AG04450 (cell line): ENCODE results near the gene OSM. TPM values are rescaled to one million over a fixed set of nuclear protein-coding genes. Genes with fewer than 3 reads are reported as not detected.

ENCODE experiments used
- CTCF ChIA-PET: fragments of 300-600, 350-600 bp; formaldehyde crosslinking; extraction: SDS; loops from one replicate; lab custom pipeline; 2022; ENCODE audit warnings: antibody characterized with exemption, inconsistent platforms; lab: Charles Lee
- POLR2A ChIA-PET: fragments of 350-600 bp; formaldehyde crosslinking; extraction: SDS; loops from one replicate; lab custom pipeline; 2021; ENCODE audit warnings: antibody characterized with exemption, inconsistent platforms; lab: Yijun Ruan, JAX
- DNase-seq: peaks from one replicate; pipeline ENCODE4 v3.0.0-alpha.2; 2011; ENCODE audit warnings: low read depth, low spot score
- H3K27ac ChIP-seq: one replicate; pipeline ENCODE4 v1.5.1; 2012; ENCODE audit warnings: low read depth, low read length, control low read depth
- H3K27me3 ChIP-seq: one replicate; pipeline ENCODE4 v1.6.0; 2012; ENCODE audit warnings: low read length; ENCODE audit not compliant: control insufficient read depth, insufficient read depth
- H3K4me3 ChIP-seq: 2 replicates; pipeline ENCODE4 v1.5.1; 2011; ENCODE audit warnings: mild to moderate bottlenecking, low read depth, low read length, control low read depth
- H3K9me3 ChIP-seq: 2 replicates; pipeline ENCODE4 v1.5.1; 2012; ENCODE audit warnings: low read length; ENCODE audit not compliant: control insufficient read depth, insufficient read depth
- CTCF ChIP-seq: IDR thresholded peaks from 2 replicates; pipeline ENCODE4 v1.5.1; 2011; ENCODE audit warnings: low read depth, low read length, control low read depth, inconsistent platforms
- polyA plus RNA-seq: library from polyadenylated mRNA; depleted of rRNA; stranded (reverse); fragments of >200 nt; gene quantifications from 2 replicates; pipeline ENCODE4 v1.2.3, GENCODE V29; 2011

The OSM gene
- polyA plus RNA-seq, 1 experiment = not detected

GRCh38 chr22:30241576-30242371 is 24.9 kb downstream of the OSM start:
- H3K27me3 ChIP-seq = no peaks in the 10 kb centered on the region
- CTCF ChIA-PET = interaction anchor here (1.1 to 1.5 kb wide), 2 partner anchors 14 to 133 kb away, joined by 3 to 8 read pairs; no protein-coding TSS in a partner anchor
- peak overlapping the region; percentile 84 for H3K27ac ChIP-seq
- peak overlapping the region; percentile 84 for H3K4me3 ChIP-seq
- POLR2A ChIA-PET = interaction anchor here (1.8 to 2.3 kb wide), 2 partner anchors 33 to 45 kb away, joined by 6 to 11 read pairs; no protein-coding TSS in a partner anchor
- no peak for DNase-seq
- TF ChIP-seq CTCF = no peak
- peaks cover 14% of the 10 kb centered on the region; the same call in 1 of the 2 replicates for H3K9me3 ChIP-seq

- no peak for TF ChIP-seq CTCF
- CTCF ChIA-PET = interaction anchor here (1.5 kb wide), 1 partner anchor 15 kb away, joined by 8 read pairs; no protein-coding TSS in a partner anchor
- Histone ChIP-seq H3K27me3 (no peaks in the 10 kb centered on the region), H3K9me3 (peaks cover 13% of the 10 kb centered on the region; the same call in 1 of the 2 replicates), H3K4me3 (peak overlapping the region; percentile 84), H3K27ac (peak overlapping the region; percentile 84)
- no peak for DNase-seq
- POLR2A ChIA-PET = interaction anchor here (0.8 to 2.3 kb wide), 3 partner anchors 32 to 44 kb away, joined by 5 to 11 read pairs (median 6); no protein-coding TSS in a partner anchor
These were observed 25.9 kb downstream of the OSM start for GRCh38 chr22:30240541-30241417.

- ChIA-PET POLR2A (interaction anchor here (0.6 to 2.8 kb wide), 3 partner anchors 35 to 642 kb away, joined by 3 to 14 read pairs (median 5); no protein-coding TSS in a partner anchor), CTCF (interaction anchor here (0.6 to 0.8 kb wide), 2 partner anchors 9 to 24 kb away, joined by 3 read pairs; no protein-coding TSS in a partner anchor)
- peak overlapping the region; percentile 84 for H3K27ac ChIP-seq
- H3K27me3 ChIP-seq = no peaks in the 10 kb centered on the region
- TF ChIP-seq CTCF = no peak
- peaks cover 11% of the 10 kb centered on the region; the same call in 1 of the 2 replicates for H3K9me3 ChIP-seq
- DNase-seq = no peak
- no peak overlapping the region for H3K4me3 ChIP-seq
These were observed 26.9 kb downstream of the OSM start for GRCh38 chr22:30239488-30240405.

GRCh38 chr22:30238661-30239487 is 27.8 kb downstream of the OSM start:
- Histone ChIP-seq H3K27me3 (no peaks in the 10 kb centered on the region), H3K27ac (peak overlapping the region; percentile 80), H3K9me3 (peaks cover 10% of the 10 kb centered on the region; the same call in 1 of the 2 replicates), H3K4me3 (no peak overlapping the region)
- ChIA-PET CTCF (interaction anchor here (0.6 to 2.6 kb wide), 4 partner anchors 10 to 150 kb away, joined by 3 to 12 read pairs (median 4); no protein-coding TSS in a partner anchor), POLR2A (interaction anchor here (0.6 to 2.8 kb wide), 5 partner anchors 17 to 641 kb away, joined by 3 to 14 read pairs (median 3); no protein-coding TSS in a partner anchor)
- no peak for TF ChIP-seq CTCF
- peak; percentile 65 for DNase-seq
